RWPE2 (cell line): Measurements from ENCODE around the gene GSTO2.
A peak's percentile ranks its signal among the peaks of the same experiment; 100 is the strongest.

Experiments
- ATAC-seq: fragments of 200-7000 bp; cut with Tn5 transposase; 3 replicates; pipeline ENCODE4 v1.9.1; 2021; ENCODE audit warnings: low read depth
- DNase-seq: peaks from one replicate; pipeline ENCODE4 v3.0.0-alpha.2; 2020; ENCODE audit warnings: low spot score
- H3K27ac ChIP-seq: fragments of 450-650 bp; 2 replicates; pipeline ENCODE4 v1.5.1; 2017; ENCODE audit warnings: mild to moderate bottlenecking; ENCODE audit not compliant: poor library complexity, severe bottlenecking
- H3K27me3 ChIP-seq: fragments of 250-450 bp; sonication (Bioruptor Pico); 2 replicates; pipeline ENCODE4 v1.5.1; 2021; ENCODE audit warnings: mild to moderate bottlenecking, moderate library complexity; ENCODE audit not compliant: insufficient read depth, poor library complexity, severe bottlenecking
- H3K36me3 ChIP-seq: fragments of 250-450 bp; sonication (Bioruptor Pico); 2 replicates; pipeline ENCODE4 v1.5.1; 2020; ENCODE audit warnings: low read depth, mild to moderate bottlenecking, moderate library complexity
- H3K4me1 ChIP-seq: fragments of 250-450 bp; sonication (Bioruptor Pico); 2 replicates; pipeline ENCODE4 v1.5.1; 2021; ENCODE audit warnings: mild to moderate bottlenecking, moderate library complexity; ENCODE audit not compliant: insufficient read depth, poor library complexity, severe bottlenecking
- H3K4me3 ChIP-seq: fragments of 250-450 bp; sonication (Bioruptor Pico); 2 replicates; pipeline ENCODE4 v1.5.1; 2021; ENCODE audit warnings: mild to moderate bottlenecking, moderate library complexity; ENCODE audit not compliant: severe bottlenecking
- H3K9me3 ChIP-seq: fragments of 250-450 bp; sonication (Bioruptor Pico); 2 replicates; pipeline ENCODE4 v1.5.1; 2021; ENCODE audit warnings: mild to moderate bottlenecking, moderate library complexity; ENCODE audit not compliant: severe bottlenecking
- TF ChIP-seq, protein P1 (sequence below): fragments of 450-650 bp; IDR thresholded peaks from one replicate; pipeline ENCODE4 v1.5.1; 2017; ENCODE audit warnings: mild to moderate bottlenecking, moderate library complexity; ENCODE audit not compliant: poor library complexity, severe bottlenecking

The GSTO2 gene

DNA sequence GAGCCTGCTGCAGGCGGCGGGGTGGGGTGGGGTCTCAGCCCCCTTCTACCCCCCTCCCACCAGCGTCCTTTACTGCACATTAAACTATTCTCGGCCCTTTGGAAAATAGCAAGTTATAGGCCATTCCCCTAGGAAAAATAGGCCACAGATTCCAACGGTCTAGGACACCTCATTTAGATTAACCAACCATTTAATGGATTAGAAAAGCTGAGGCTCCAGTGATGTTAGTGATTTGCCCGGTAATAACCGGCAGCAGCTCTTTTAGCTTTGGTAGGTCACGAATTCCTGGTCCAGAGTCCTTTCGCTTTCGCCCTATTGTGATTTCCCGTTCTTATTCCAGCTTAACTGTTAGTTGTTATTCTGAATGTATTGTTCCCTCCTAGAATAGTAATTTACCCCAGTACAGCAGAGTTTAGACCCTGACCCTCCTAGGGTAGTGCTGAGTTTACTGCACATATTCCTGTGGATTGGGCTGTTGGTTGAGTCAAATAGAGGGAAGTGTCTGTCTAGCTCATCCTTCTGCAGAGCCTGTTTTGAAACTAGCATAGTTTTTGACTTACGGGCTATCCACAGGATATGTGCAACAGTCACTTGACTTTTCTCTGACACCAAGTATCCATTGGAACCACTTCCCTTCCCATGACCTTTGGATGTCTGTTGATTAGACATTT, 13.5 kb upstream of the GSTO2 start:
- Histone ChIP-seq H3K4me3 (peak overlapping the region; percentile 63), H3K27ac (peak overlapping the region; percentile 90), H3K36me3 (peaks cover 43% of the 10 kb centered on the region), H3K9me3 (no peaks in the 10 kb centered on the region), H3K27me3 (no peaks in the 10 kb centered on the region), H3K4me1 (peaks cover 45% of the 10 kb centered on the region)
- peak; percentile 69 for ATAC-seq
- TF ChIP-seq, protein P1, sequence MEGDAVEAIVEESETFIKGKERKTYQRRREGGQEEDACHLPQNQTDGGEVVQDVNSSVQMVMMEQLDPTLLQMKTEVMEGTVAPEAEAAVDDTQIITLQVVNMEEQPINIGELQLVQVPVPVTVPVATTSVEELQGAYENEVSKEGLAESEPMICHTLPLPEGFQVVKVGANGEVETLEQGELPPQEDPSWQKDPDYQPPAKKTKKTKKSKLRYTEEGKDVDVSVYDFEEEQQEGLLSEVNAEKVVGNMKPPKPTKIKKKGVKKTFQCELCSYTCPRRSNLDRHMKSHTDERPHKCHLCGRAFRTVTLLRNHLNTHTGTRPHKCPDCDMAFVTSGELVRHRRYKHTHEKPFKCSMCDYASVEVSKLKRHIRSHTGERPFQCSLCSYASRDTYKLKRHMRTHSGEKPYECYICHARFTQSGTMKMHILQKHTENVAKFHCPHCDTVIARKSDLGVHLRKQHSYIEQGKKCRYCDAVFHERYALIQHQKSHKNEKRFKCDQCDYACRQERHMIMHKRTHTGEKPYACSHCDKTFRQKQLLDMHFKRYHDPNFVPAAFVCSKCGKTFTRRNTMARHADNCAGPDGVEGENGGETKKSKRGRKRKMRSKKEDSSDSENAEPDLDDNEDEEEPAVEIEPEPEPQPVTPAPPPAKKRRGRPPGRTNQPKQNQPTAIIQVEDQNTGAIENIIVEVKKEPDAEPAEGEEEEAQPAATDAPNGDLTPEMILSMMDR: no peak
- DNase-seq: no peak

DNA sequence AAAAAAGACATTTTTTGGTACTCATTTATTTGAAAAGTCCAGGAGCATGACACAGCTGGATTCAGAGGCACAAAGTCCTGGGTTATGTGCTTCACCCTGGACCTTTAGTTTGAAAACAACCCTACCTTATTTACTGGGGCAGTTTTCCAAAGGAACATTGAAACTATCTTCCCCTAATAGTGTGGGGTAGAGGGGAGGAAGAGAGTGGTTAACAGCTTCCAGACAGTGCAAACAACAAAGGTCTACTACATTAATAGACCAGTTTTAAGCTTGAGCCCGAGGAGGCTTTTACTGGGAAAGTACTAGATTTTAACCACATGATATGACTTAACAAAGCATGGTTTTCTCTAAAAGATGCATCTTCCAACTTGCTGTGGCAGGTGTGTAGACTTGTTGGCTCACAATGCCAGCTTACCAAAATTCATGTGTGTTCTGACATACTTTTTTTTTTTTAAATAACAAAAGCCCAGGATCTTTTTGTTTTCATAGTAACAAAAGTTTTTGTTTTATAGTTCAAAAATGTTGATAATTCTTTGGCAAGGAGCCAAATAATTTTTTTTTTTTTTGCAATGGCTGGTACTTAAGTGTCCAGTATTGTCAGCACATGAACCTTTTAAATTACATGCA, 12.5 kb upstream of the GSTO2 start:
- no peak for ATAC-seq
- H3K36me3 ChIP-seq: peaks cover 53% of the 10 kb centered on the region
- H3K4me3 ChIP-seq: peak overlapping the region; percentile 63
- H3K27me3 ChIP-seq: no peaks in the 10 kb centered on the region
- no peak for DNase-seq
- H3K27ac ChIP-seq: peak overlapping the region; percentile 90
- peaks cover 55% of the 10 kb centered on the region for H3K4me1 ChIP-seq
- TF ChIP-seq, protein P1: no peak
- H3K9me3 ChIP-seq: no peaks in the 10 kb centered on the region

DNA sequence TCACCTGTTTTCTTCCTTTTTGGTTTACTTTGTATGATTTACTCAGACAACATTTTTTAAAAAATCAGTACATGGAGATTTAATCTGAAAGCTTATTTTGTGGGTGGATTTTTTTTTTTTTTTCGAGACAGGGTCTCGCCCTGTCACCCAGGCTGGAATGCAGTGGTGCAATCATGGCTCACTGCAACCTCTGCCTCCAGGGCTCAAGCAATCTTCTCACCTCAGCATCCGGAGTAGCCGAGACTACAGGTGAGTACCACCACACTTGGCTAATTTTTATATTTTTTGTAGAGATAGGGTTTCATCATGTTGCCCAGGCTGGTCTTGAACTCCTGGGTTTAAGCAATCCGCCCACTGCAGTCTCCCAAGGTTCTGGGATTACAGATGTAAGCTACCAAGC, 11.7 kb upstream of the GSTO2 start:
- Histone ChIP-seq H3K4me3 (no peak overlapping the region), H3K9me3 (no peaks in the 10 kb centered on the region), H3K4me1 (peaks cover 56% of the 10 kb centered on the region), H3K27me3 (no peaks in the 10 kb centered on the region), H3K27ac (peak overlapping the region; percentile 90), H3K36me3 (peaks cover 60% of the 10 kb centered on the region)
- ATAC-seq (no peak), DNase-seq (no peak)
- TF ChIP-seq, protein P1: no peak

DNA sequence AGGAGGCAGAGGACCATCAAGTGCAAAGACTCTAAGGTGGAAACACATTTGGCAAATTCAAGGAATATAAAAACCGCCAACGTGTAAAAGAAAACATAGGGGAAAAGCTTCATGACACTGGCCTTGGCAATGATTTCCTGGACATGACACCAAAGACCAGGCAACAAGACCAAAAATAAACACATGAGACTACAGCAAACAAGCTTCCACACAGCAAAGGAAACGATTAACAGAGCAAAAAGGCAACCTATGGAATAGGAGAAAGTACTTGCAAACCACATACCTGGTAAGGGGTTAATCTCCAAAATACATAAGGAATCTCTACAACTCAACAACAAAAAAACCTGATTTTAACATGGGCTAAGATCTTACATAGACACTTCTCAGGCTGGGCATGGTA, 10.8 kb upstream of the GSTO2 start:
- peak overlapping the region; percentile 90 for H3K27ac ChIP-seq
- no peaks in the 10 kb centered on the region for H3K27me3 ChIP-seq
- no peaks in the 10 kb centered on the region for H3K9me3 ChIP-seq
- TF ChIP-seq, protein P1: no peak
- H3K36me3 ChIP-seq: peaks cover 70% of the 10 kb centered on the region
- DNase-seq (no peak), ATAC-seq (no peak)
- H3K4me1 ChIP-seq: peaks cover 56% of the 10 kb centered on the region
- no peak overlapping the region for H3K4me3 ChIP-seq

DNA sequence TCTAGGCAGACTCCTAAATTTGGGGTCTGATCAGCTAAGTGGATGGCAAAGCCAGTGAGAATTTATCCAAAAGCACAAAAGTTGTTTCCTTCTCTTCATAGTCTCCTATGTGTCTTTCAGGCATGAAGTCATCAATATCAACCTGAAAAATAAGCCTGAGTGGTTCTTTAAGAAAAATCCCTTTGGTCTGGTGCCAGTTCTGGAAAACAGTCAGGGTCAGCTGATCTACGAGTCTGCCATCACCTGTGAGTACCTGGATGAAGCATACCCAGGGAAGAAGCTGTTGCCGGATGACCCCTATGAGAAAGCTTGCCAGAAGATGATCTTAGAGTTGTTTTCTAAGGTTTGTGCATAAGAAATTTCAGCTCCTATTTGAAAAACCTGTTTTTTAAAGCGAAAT, 9.5 kb upstream of the GSTO2 start:
- H3K4me1 ChIP-seq: peaks cover 52% of the 10 kb centered on the region
- TF ChIP-seq, protein P1: no peak
- ATAC-seq: 0 out of 3 replicates have a peak, but pooled peaks have one; percentile 9
- no peak overlapping the region for H3K4me3 ChIP-seq
- DNase-seq: no peak
- H3K27me3 ChIP-seq: no peaks in the 10 kb centered on the region
- no peaks in the 10 kb centered on the region for H3K9me3 ChIP-seq
- peak overlapping the region; percentile 90 for H3K27ac ChIP-seq
- H3K36me3 ChIP-seq: peaks cover 83% of the 10 kb centered on the region
